GM18511 (cell line): ENCODE results near the gene CLEC16A.

Source experiments
- ATAC-seq: cut with Tn5 transposase; IDR thresholded peaks from one replicate; pipeline ENCODE4 v1.9.1; 2021; ENCODE audit warnings: mild to moderate bottlenecking, moderate library complexity; ENCODE audit not compliant: unreplicated experiment

Gene CLEC16A

GRCh38 chr16:10938796-10939648, 5.3 kb upstream of the CLEC16A start:
- ATAC-seq = no peak

GRCh38 chr16:10939649-10940234, 4.6 kb upstream of the CLEC16A start:
- no peak for ATAC-seq

- ATAC-seq = no peak
Measured at GRCh38 chr16:10940501-10941079, 3.8 kb upstream of the CLEC16A start.

GRCh38 chr16:10941127-10941933, 3.0 kb upstream of the CLEC16A start:
- no peak for ATAC-seq

GRCh38 chr16:10941935-10942351, 2.4 kb upstream of the CLEC16A start:
- peak; percentile 6 for ATAC-seq

- peak; percentile 63 for ATAC-seq
Measured at GRCh38 chr16:10942352-10943063, 1.9 kb upstream of the CLEC16A start, which contains the start of gene DEXI. Gene DEXI (minus strand): TSS chr16:10942468. CDS start chr16:10942005, 463 bp downstream.

GRCh38 chr16:10943064-10943353, 1.4 kb upstream of the CLEC16A start:
- no peak for ATAC-seq

- ATAC-seq = no peak
Measured at GRCh38 chr16:10945065-10945787, 862 bp downstream of the CLEC16A start.

GRCh38 chr16:10946308-10946707, 1.9 kb downstream of the CLEC16A start:
- ATAC-seq = no peak

GRCh38 chr16:10947211-10947787, 2.9 kb downstream of the CLEC16A start:
- ATAC-seq = no peak

GRCh38 chr16:10949424-10949970, 5.1 kb downstream of the CLEC16A start:
- ATAC-seq = peak; percentile 78

GRCh38 chr16:10950393-10950792, 6.0 kb downstream of the CLEC16A start:
- ATAC-seq = no peak

- no peak for ATAC-seq
Measured at GRCh38 chr16:10951026-10951425, 6.7 kb downstream of the CLEC16A start.

GRCh38 chr16:10954903-10955302, 10.5 kb downstream of the CLEC16A start:
- ATAC-seq = no peak

GRCh38 chr16:10957771-10958482, 13.6 kb downstream of the CLEC16A start:
- ATAC-seq = peak; percentile 46

- no peak for ATAC-seq
Measured at GRCh38 chr16:10959161-10959560, 14.8 kb downstream of the CLEC16A start.

- no peak for ATAC-seq
Measured at GRCh38 chr16:10961231-10961630, 16.9 kb downstream of the CLEC16A start.

- ATAC-seq = peak; percentile 49
Measured at GRCh38 chr16:10964039-10964890, 19.9 kb downstream of the CLEC16A start.
